A673 (cell line): ENCODE results near the gene RAB17. TPM values are rescaled to one million over a fixed set of nuclear protein-coding genes. Genes with fewer than 3 reads are reported as not detected.

Experiments
- BruUV-seq: library from RNA; stranded (reverse); fragments of 400-500 nt; replicated peaks from 2 replicates; lab custom pipeline; 2021; lab: Mats Ljungman, UMichigan
- CTCF ChIA-PET: fragments of 300-600 bp; sonication (Branson Sonifier 250); formaldehyde crosslinking; loops from one replicate; lab custom pipeline; 2022; ENCODE audit warnings: antibody characterized with exemption; lab: Charles Lee
- POLR2A ChIA-PET: fragments of 300-600 bp; sonication (Branson Sonifier 250); formaldehyde crosslinking; loops from one replicate; lab custom pipeline; 2022; ENCODE audit warnings: antibody characterized with exemption; ENCODE audit not compliant: low non-redundant PET; lab: Charles Lee
- DNase-seq: peaks from one replicate; pipeline ENCODE4 v3.0.0-alpha.2; 2015; ENCODE audit warnings: low spot score
- H3K27ac ChIP-seq: fragments of 200-600 bp; sonication (generic); 2 replicates; pipeline ENCODE4 v1.5.1; 2016; ENCODE audit warnings: mixed run types, low read depth, mild to moderate bottlenecking, mixed read lengths, antibody characterized with exemption, low read length; ENCODE audit not compliant: poor library complexity, severe bottlenecking
- H3K27me3 ChIP-seq: fragments of 200-600 bp; sonication (generic); replicated peaks from 2 replicates; pipeline ENCODE4 v1.6.1; 2017; ENCODE audit warnings: mixed run types, low read depth, mild to moderate bottlenecking, mixed read lengths, antibody characterized with exemption, low read length; ENCODE audit not compliant: insufficient read depth, poor library complexity
- H3K36me3 ChIP-seq: fragments of 200-600 bp; sonication (generic); 2 replicates; pipeline ENCODE4 v1.6.1; 2016; ENCODE audit warnings: mixed run types, mild to moderate bottlenecking, mixed read lengths, antibody characterized with exemption, low read length; ENCODE audit not compliant: insufficient read depth, poor library complexity, severe bottlenecking
- H3K4me1 ChIP-seq: fragments of 200-600 bp; sonication (generic); 2 replicates; pipeline ENCODE4 v1.6.1; 2017; ENCODE audit warnings: mixed run types, mild to moderate bottlenecking, mixed read lengths, antibody characterized with exemption, low read length; ENCODE audit not compliant: insufficient read depth, poor library complexity, severe bottlenecking
- H3K4me3 ChIP-seq: fragments of 200-600 bp; sonication (generic); 2 replicates; pipeline ENCODE4 v1.5.1; 2016; ENCODE audit warnings: low read depth, mixed run types, mild to moderate bottlenecking, mixed read lengths, low read length; ENCODE audit not compliant: poor library complexity, severe bottlenecking
- H3K9me3 ChIP-seq: fragments of 200-600 bp; sonication (generic); 2 replicates; pipeline ENCODE4 v1.6.1; 2016; ENCODE audit warnings: mixed run types, low read depth, mild to moderate bottlenecking, mixed read lengths, antibody characterized with exemption, low read length; ENCODE audit not compliant: poor library complexity, severe bottlenecking
- EZH2 ChIP-seq: fragments of 200-600 bp; sonication (generic); IDR thresholded peaks from 2 replicates; pipeline ENCODE4 v1.6.1; 2017; ENCODE audit warnings: borderline replicate concordance, low read depth, mild to moderate bottlenecking, mixed read lengths, antibody characterized with exemption, low read length; ENCODE audit not compliant: poor library complexity, severe bottlenecking
- intact Hi-C: fragments of 100-400 bp; cut with micrococcal nuclease; formaldehyde crosslinking; loops from one replicate; pipeline ENCODE4 v1.10.0; 2022; ENCODE audit not compliant: unreplicated experiment
- total RNA-seq: library from RNA; stranded (reverse); gene quantifications from 2 replicates; pipeline ENCODE4 v1.2.3, GENCODE V29; 2021
- TF ChIP-seq, protein P1 (sequence below): fragments of 300-800, 200-600 bp; sonication (generic); conservative IDR thresholded peaks from 2 replicates; pipeline ENCODE4 v1.5.1; 2017; ENCODE audit warnings: low read depth, mild to moderate bottlenecking, antibody characterized with exemption, low read length, moderate library complexity, mixed read lengths

RAB17 gene
- total RNA-seq, 1 experiment from 2014 or later, result 0.62 TPM

DNA sequence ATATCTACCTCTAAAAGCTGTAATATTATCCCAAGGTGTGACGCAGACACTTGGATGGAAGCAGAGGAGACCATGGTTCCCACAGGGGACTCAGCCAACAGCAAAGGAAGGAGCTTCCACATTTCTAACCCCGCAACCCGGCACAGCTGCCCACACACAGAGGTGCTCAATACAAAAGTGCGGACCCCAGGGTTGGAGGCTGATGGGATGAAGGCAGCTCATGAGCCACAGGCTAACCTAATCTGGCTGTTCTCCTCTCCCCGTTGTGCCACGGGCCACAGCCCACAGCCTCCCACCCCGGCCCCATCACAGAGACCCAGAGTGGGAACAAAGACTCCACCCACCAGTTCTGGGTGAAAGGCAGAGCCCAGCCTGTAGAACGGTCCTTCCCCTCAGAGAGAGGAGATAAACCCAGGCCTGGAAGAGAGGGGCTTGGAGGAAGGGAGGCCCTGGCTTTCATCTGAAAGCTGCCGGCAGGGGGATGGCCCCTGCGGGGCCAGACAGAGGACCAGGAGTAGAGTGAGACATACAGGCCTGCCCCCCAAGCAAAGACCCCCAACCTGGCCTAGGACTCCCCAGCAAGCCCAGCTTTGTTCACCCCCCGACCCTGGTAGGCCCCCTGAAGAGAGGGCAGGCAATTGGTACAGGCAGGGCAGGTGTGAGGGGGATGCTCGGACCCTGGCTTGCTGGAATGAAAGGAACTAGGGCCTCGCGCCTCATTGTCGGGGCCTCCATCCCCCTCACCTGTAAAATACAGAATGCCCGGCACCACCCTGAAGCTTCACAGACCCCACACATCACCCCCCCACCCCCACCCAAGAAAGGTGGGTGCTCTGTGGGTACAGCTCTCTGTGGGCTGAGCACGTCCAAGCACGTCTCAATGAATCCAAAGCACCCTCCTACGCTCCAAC is 6.9 kb downstream of the RAB17 start:
- H3K9me3 ChIP-seq, result no peaks in the 10 kb centered on the region
- ChIA-PET CTCF (no interaction called here), POLR2A (no interaction called here)
- H3K4me3 ChIP-seq, result no peak overlapping the region
- H3K4me1 ChIP-seq, result no peaks in the 10 kb centered on the region
- H3K27me3 ChIP-seq, result no peaks in the 10 kb centered on the region
- no peak for DNase-seq
- no peaks in the 10 kb centered on the region for H3K36me3 ChIP-seq
- intact Hi-C loops, result loop anchor here (5.0 kb wide), 1 partner anchor 164 kb away; no protein-coding TSS in a partner anchor
- TF ChIP-seq, protein P1, sequence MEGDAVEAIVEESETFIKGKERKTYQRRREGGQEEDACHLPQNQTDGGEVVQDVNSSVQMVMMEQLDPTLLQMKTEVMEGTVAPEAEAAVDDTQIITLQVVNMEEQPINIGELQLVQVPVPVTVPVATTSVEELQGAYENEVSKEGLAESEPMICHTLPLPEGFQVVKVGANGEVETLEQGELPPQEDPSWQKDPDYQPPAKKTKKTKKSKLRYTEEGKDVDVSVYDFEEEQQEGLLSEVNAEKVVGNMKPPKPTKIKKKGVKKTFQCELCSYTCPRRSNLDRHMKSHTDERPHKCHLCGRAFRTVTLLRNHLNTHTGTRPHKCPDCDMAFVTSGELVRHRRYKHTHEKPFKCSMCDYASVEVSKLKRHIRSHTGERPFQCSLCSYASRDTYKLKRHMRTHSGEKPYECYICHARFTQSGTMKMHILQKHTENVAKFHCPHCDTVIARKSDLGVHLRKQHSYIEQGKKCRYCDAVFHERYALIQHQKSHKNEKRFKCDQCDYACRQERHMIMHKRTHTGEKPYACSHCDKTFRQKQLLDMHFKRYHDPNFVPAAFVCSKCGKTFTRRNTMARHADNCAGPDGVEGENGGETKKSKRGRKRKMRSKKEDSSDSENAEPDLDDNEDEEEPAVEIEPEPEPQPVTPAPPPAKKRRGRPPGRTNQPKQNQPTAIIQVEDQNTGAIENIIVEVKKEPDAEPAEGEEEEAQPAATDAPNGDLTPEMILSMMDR, result no peak
- no peak for TF ChIP-seq EZH2
- H3K27ac ChIP-seq, result no peak overlapping the region
- BruUV-seq, result no TSS peak

DNA sequence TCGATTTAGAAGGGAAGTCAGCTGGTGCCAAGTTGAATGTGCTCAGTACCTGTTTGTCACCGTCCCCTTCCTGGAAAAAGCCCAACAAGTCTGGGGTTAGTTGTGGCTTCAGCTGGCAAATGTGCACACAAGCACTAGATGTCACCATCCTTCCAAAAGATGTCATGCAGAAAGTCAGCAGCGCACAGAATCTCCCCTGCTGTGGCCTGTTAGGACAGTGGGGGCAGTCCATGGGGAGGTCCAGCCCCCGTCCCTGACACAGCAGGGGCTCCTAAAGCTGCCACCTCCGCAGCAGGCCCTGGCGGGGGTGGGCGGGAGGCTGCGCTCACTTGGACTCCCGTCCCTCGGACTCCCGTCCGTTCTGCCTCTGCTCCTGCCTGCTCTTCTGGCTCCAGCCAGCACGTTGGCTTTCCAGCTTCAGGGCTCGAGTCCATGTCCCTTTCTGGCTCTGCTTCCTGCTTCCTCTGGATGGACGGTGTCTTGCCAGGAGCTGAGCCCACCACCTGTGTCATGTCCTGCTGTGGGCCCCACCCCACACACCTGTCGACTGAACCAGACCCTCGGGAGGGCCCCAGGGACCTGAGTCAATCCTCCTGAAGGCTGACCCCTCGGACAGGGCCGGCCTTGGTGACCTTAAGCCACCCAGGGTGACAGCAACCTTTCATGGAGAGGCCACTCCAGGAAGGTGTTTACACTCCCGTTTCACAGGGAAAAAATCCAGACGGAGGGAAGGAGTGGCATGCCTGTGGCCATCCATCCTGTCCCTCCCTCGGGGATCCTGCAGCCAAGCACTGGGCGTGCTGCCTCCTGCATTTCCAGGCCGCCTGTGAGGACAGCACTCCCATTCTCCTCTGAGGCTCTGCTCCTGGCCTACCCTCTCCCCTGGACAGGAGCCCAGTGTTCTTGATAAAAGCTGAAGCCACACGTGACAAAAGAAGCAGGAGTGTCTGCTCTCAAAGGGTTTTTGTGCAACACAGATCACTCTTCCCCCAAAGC is 8.5 kb downstream of the RAB17 start:
- no TSS peak for BruUV-seq
- H3K36me3 ChIP-seq, result no peaks in the 10 kb centered on the region
- POLR2A ChIA-PET, result no interaction called here
- H3K4me3 ChIP-seq, result peak overlapping the region; percentile 13
- H3K27me3 ChIP-seq, result no peaks in the 10 kb centered on the region
- DNase-seq, result peak; percentile 63
- intact Hi-C loops, result loop anchor here (5.0 kb wide), 1 partner anchor 165 kb away; no protein-coding TSS in a partner anchor
- TF ChIP-seq EZH2, result no peak
- TF ChIP-seq, protein P1, result peak; percentile 68
- H3K9me3 ChIP-seq, result no peaks in the 10 kb centered on the region
- CTCF ChIA-PET, result interaction anchor here (0.7 to 1.7 kb wide), 3 partner anchors 10 to 92 kb away, joined by 3 to 6 read pairs (median 5); no protein-coding TSS in a partner anchor
- H3K4me1 ChIP-seq, result no peaks in the 10 kb centered on the region
- H3K27ac ChIP-seq, result no peak overlapping the region

DNA sequence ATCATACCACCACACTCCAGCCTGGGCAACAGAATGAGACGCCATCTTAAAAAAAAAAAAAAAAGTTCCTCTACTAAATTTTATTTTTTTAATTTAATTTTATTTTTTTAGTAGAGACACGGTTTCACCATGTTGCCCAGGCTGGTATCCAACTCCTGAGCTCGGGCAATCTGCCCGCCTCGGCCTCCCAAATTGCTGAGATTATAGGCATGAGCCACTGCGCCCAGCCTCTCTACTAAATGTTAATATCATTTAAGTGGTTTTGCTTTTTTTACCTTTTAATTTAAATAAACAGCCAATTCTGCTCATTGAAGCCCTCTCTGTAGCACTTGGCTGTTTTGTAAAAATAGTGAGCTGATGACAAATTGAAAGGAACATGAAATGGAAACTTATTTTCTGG is 9.2 kb downstream of the RAB17 start:
- Histone ChIP-seq H3K36me3 (no peaks in the 10 kb centered on the region), H3K4me3 (no peak overlapping the region), H3K27me3 (no peaks in the 10 kb centered on the region), H3K9me3 (no peaks in the 10 kb centered on the region), H3K4me1 (no peaks in the 10 kb centered on the region), H3K27ac (no peak overlapping the region)
- ChIA-PET CTCF (interaction anchor here (0.7 to 1.7 kb wide), 3 partner anchors 9 to 92 kb away, joined by 3 to 6 read pairs (median 5); no protein-coding TSS in a partner anchor), POLR2A (no interaction called here)
- BruUV-seq, result no TSS peak
- intact Hi-C loops, result loop anchor here (5.0 kb wide), 1 partner anchor 166 kb away; no protein-coding TSS in a partner anchor
- TF ChIP-seq EZH2, result no peak
- TF ChIP-seq, protein P1, result no peak
- no peak for DNase-seq
